Activated CD4-positive, alpha-beta T cell treated with anti-CD3 and anti-CD28 coated beads, Interleukin-2, amount 50 U/mL, for 4 hours (primary cell): Measurements from ENCODE around the gene TTC33.
"Not testable (repeated sequence)": the region's sequence is repeated elsewhere in the genome, so short reads cannot be mapped to it uniquely, and the experiment has no call there.

Source experiments
- DNase-seq, 2 experiments: peaks; one replicate each; pipeline ENCODE4 v3.0.0-alpha.2; 2020

The TTC33 gene

GRCh38 chr5:40649463-40650030, 106.2 kb downstream of the TTC33 start:
- DNase-seq = no peak

GRCh38 chr5:40648150-40648549, 107.6 kb downstream of the TTC33 start:
- DNase-seq = no peak

GRCh38 chr5:40646266-40646665, 109.5 kb downstream of the TTC33 start:
- no peak for DNase-seq

- DNase-seq = not testable (repeated sequence)
Measured at GRCh38 chr5:40639531-40639930, 116.2 kb downstream of the TTC33 start.

GRCh38 chr5:40634593-40634992, 121.2 kb downstream of the TTC33 start:
- no peak for DNase-seq

GRCh38 chr5:40634154-40634553, 121.6 kb downstream of the TTC33 start:
- DNase-seq = no peak

GRCh38 chr5:40631236-40631635, 124.5 kb downstream of the TTC33 start:
- no peak for DNase-seq

GRCh38 chr5:40630126-40630525, 125.6 kb downstream of the TTC33 start:
- DNase-seq = no peak

- no peak for DNase-seq
Measured at GRCh38 chr5:40628407-40628806, 127.4 kb downstream of the TTC33 start.

GRCh38 chr5:40627706-40628105, 128.1 kb downstream of the TTC33 start:
- no peak for DNase-seq

- no peak for DNase-seq
Measured at GRCh38 chr5:40626801-40627200, 129.0 kb downstream of the TTC33 start.

GRCh38 chr5:40623480-40624420, 132.0 kb downstream of the TTC33 start:
- no peak for DNase-seq

GRCh38 chr5:40622463-40623252, 133.1 kb downstream of the TTC33 start:
- no peak for DNase-seq

- no peak for DNase-seq
Measured at GRCh38 chr5:40619421-40619820, 136.3 kb downstream of the TTC33 start.

- no peak for DNase-seq
Measured at GRCh38 chr5:40618926-40619325, 136.8 kb downstream of the TTC33 start.

- DNase-seq = no peak
Measured at GRCh38 chr5:40616781-40617180, 139.0 kb downstream of the TTC33 start.

- DNase-seq = no peak
Measured at GRCh38 chr5:40615586-40616170, 140.1 kb downstream of the TTC33 start.

- no peak for DNase-seq
Measured at GRCh38 chr5:40614923-40615585, 140.7 kb downstream of the TTC33 start.

- DNase-seq = no peak
Measured at GRCh38 chr5:40614466-40614865, 141.3 kb downstream of the TTC33 start.

- no peak for DNase-seq
Measured at GRCh38 chr5:40607202-40607601, 148.6 kb downstream of the TTC33 start.

GRCh38 chr5:40606077-40606765, 149.5 kb downstream of the TTC33 start:
- no peak for DNase-seq
